ENCODE measurements around the gene KRT23.

DNA sequence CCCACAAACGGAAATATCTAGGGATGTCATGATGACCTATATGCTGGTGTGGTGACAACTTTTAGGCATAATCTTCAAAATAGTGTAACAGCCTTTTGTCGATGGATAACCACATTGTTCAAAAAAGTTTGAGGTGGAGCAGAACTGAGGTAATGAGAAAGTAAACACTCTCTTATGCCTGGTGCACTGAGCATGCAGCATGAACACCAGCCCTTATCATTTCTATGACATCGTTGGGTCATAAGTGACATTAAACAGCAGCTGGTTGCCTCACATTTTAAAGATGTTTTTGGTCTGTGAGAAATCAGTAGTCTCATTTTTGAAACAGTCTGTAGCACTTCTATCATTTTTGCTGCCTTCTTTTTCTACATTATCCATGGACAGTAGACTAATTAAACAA lies 1.8 kb downstream of the KRT23 start:
- TF ChIP-seq, protein P1, sequence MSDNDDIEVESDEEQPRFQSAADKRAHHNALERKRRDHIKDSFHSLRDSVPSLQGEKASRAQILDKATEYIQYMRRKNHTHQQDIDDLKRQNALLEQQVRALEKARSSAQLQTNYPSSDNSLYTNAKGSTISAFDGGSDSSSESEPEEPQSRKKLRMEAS (IDR thresholded peaks at IDR 0.05): no peak
- TF ChIP-seq, protein P2, sequence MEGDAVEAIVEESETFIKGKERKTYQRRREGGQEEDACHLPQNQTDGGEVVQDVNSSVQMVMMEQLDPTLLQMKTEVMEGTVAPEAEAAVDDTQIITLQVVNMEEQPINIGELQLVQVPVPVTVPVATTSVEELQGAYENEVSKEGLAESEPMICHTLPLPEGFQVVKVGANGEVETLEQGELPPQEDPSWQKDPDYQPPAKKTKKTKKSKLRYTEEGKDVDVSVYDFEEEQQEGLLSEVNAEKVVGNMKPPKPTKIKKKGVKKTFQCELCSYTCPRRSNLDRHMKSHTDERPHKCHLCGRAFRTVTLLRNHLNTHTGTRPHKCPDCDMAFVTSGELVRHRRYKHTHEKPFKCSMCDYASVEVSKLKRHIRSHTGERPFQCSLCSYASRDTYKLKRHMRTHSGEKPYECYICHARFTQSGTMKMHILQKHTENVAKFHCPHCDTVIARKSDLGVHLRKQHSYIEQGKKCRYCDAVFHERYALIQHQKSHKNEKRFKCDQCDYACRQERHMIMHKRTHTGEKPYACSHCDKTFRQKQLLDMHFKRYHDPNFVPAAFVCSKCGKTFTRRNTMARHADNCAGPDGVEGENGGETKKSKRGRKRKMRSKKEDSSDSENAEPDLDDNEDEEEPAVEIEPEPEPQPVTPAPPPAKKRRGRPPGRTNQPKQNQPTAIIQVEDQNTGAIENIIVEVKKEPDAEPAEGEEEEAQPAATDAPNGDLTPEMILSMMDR (IDR thresholded peaks at IDR 0.05 in 2 of 3, conservative IDR thresholded peaks at IDR 0.05 in 1 of 3; ENCODE audit: borderline replicate concordance in 1 of 3, insufficient read depth in 1 of 3, low read depth in 2 of 3, low read length in 2 of 3): no peak
- TF ChIP-seq POLR2AphosphoS5 (IDR thresholded peaks at IDR 0.05; ENCODE audit: low read depth, low read length): no peak
- TF ChIP-seq SIN3A (IDR thresholded peaks at IDR 0.05; ENCODE audit: low read depth): no peak

Measured in HCT116 (cell line).